HepG2 (cell line): ENCODE results near the gene COG5. TPM values are rescaled to one million over a fixed set of nuclear protein-coding genes. Genes with fewer than 3 reads are reported as not detected.

ENCODE experiments used
- ATRX ChIP-seq: sonication (generic); formaldehyde crosslinking; IDR thresholded peaks from 2 replicates; pipeline ENCODE4 v1.4.0; 2020; ENCODE audit warnings: missing genetic modification reagents, borderline replicate concordance
- CBX5 ChIP-seq: sonication (generic); formaldehyde crosslinking; IDR thresholded peaks from 2 replicates; pipeline ENCODE4 v1.4.0; 2020; ENCODE audit warnings: missing genetic modification reagents, borderline replicate concordance
- FIP1L1 ChIP-seq: fragments of 200-400 bp; formaldehyde crosslinking; IDR thresholded peaks from 2 replicates; pipeline ENCODE4 v1.6.1; 2018; ENCODE audit warnings: low read depth, mild to moderate bottlenecking, low read length, moderate library complexity, borderline replicate concordance; ENCODE audit not compliant: insufficient read depth
- HIC2 ChIP-seq: sonication (generic); formaldehyde crosslinking; IDR thresholded peaks from 2 replicates; pipeline ENCODE4 v1.9.0; 2022; ENCODE audit warnings: low read depth, missing genetic modification reagents
- HMGA1 ChIP-seq: sonication (generic); formaldehyde crosslinking; conservative IDR thresholded peaks from 2 replicates; pipeline ENCODE4 v1.4.0; 2020; ENCODE audit warnings: missing genetic modification reagents
- HNRNPH1 ChIP-seq: fragments of 200-400 bp; formaldehyde crosslinking; optimal IDR thresholded peaks from 2 replicates; pipeline ENCODE3; 2017; ENCODE audit warnings: mild to moderate bottlenecking, low read depth, low read length
- NFKB2 ChIP-seq: sonication (generic); formaldehyde crosslinking; IDR thresholded peaks from 2 replicates; pipeline ENCODE4 v1.4.0; 2020; ENCODE audit warnings: missing genetic modification reagents, borderline replicate concordance
- NRL ChIP-seq: sonication (generic); formaldehyde crosslinking; IDR thresholded peaks from 2 replicates; pipeline ENCODE4 v1.5.0; 2020; ENCODE audit warnings: missing genetic modification reagents, mild to moderate bottlenecking, moderate library complexity, borderline replicate concordance
- PHF21A ChIP-seq: sonication (generic); formaldehyde crosslinking; IDR thresholded peaks from 2 replicates; pipeline ENCODE4 v1.5.0; 2020; ENCODE audit warnings: mild to moderate bottlenecking, missing genetic modification reagents
- SP1 ChIP-seq, 2 experiments: fragments of 450-650 bp in 1 of 2; sonication (generic) in 1 of 2; formaldehyde crosslinking in 1 of 2; IDR thresholded peaks; 2 replicates each; pipeline versions ENCODE4 v1.4.0 to v1.6.1; 2016 to 2020; ENCODE audit warnings: missing genetic modification reagents in 1 of 2
- SP5 ChIP-seq: IDR thresholded peaks from 2 replicates; pipeline ENCODE4 v1.6.1; 2016; ENCODE audit warnings: low read depth, borderline replicate concordance
- ZNF121 ChIP-seq: sonication (generic); formaldehyde crosslinking; IDR thresholded peaks from 2 replicates; pipeline ENCODE4 v1.5.0; 2020; ENCODE audit warnings: mild to moderate bottlenecking, missing genetic modification reagents
- ZNF143 ChIP-seq: sonication (generic); formaldehyde crosslinking; IDR thresholded peaks from 2 replicates; pipeline ENCODE4 v1.4.0; 2020; ENCODE audit warnings: missing genetic modification reagents
- ZNF367 ChIP-seq: sonication (generic); formaldehyde crosslinking; IDR thresholded peaks from 2 replicates; pipeline ENCODE4 v1.4.0; 2020; ENCODE audit warnings: missing genetic modification reagents, borderline replicate concordance
- ZNF550 ChIP-seq: sonication (generic); formaldehyde crosslinking; IDR thresholded peaks from 2 replicates; pipeline ENCODE4 v1.4.0; 2020; ENCODE audit warnings: mild to moderate bottlenecking, missing genetic modification reagents, borderline replicate concordance
- polyA plus RNA-seq, 8 experiments: library from polyadenylated mRNA; depleted of rRNA in 3 of 8; stranded (reverse) in 7 of 8; unstranded in 1 of 8; fragments of >200 nt; fragmentation: Illumina TruSeq in 4 of 8; extraction: Trizol in 4 of 8; gene quantifications; 2 replicates each; pipeline versions ENCODE4 v1.2.1 to v1.2.3, GENCODE V29; 2011 to 2016; ENCODE audit warnings: low read depth in 4 of 8, missing spikeins in 1 of 8, mixed read lengths in 1 of 8; ENCODE audit not compliant: insufficient read depth in 1 of 8
- total RNA-seq, 5 experiments: library from RNA; depleted of rRNA; stranded (reverse); fragments of >200 nt; fragmentation: Illumina TruSeq; extraction: Trizol; gene quantifications; 2 replicates each; pipeline ENCODE4 v1.2.3, GENCODE V29; 2016; ENCODE audit warnings: low read depth in 1 of 5
- TF ChIP-seq, protein P1 (sequence below): sonication (generic); formaldehyde crosslinking; IDR thresholded peaks from 2 replicates; pipeline ENCODE4 v1.4.0; 2020; ENCODE audit warnings: missing genetic modification reagents
- TF ChIP-seq, protein P2 (sequence below): IDR thresholded peaks from 2 replicates; pipeline ENCODE4 v1.6.1; 2016; ENCODE audit warnings: missing genetic modification reagents, missing compliant biosample characterization
- TF ChIP-seq, protein P3 (sequence below): sonication (generic); formaldehyde crosslinking; IDR thresholded peaks from 2 replicates; pipeline ENCODE4 v1.4.0; 2020; ENCODE audit warnings: missing genetic modification reagents
- TF ChIP-seq, protein P4 (sequence below): sonication (generic); formaldehyde crosslinking; IDR thresholded peaks from 2 replicates; pipeline ENCODE4 v1.4.0; 2020; ENCODE audit warnings: missing genetic modification reagents; ENCODE audit errors: not compliant biosample characterization

The COG5 gene
- total and polyA plus RNA-seq, 2 of the 13 experiments (the other 11 are each of a cell fraction or from before 2014, with no cell fraction given) = 20.4 to 31.3 TPM

DNA sequence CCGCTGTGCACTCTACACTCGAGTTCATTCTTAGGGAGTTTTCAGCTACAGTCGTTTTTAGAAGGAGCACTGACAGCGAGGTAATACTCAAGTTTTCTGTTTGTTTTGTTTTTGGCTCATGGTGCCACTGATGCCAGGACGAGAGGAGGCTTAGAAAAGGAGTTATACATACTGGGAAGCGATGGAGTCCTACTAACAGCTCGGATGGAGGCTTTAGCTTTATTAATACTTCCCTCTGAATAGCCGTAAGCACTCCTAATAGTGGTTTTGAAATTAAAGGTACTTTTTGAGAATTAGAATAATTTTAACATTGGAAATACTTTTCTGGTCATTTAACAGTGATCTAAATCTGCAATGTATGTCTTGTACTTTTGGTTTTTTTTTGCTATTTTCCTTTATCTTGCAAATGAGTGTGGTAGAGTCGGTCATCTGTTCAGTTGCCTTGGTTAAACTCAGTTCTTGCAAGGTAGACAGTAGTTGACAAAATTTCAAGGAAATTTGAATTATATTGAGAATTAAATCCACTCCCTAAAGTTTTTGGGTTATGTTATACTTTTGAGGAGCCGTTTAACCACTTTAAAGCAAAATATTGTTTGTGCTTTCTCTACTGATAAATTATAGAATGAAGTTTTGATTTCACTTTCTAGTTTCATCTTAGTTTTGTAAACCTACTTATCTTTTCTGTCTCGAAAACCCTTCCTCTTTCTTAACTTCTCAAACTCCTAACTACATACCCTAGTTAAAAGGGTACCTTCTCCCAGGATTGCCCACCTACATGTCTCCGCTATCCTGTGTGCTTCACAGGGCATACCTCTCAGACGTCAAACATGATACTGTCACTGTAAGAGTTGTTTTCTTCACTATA, 393.4 kb downstream of the COG5 start (continued):
- TF ChIP-seq NRL (CRISPR knock-in tag) (no peak), FIP1L1 (no peak), HMGA1 (CRISPR knock-in tag) (no peak), ZNF121 (CRISPR knock-in tag) (no peak), HNRNPH1 (no peak), ZNF550 (CRISPR knock-in tag) (no peak), CBX5 (CRISPR knock-in tag) (no peak), ATRX (CRISPR knock-in tag) (no peak), SP1 (IDR thresholded peaks at IDR 0.05) (no peak), SP1 (CRISPR knock-in tag; IDR thresholded peaks at IDR 0.05) (no peak), NFKB2 (CRISPR knock-in tag) (0 out of 2 replicates have a peak, but pooled peaks have one; percentile 1), PHF21A (no peak), ZNF143 (CRISPR knock-in tag) (0 out of 2 replicates have a peak, but pooled peaks have one; percentile 1), SP5 (CRISPR knock-in tag) (no peak), ZNF367 (CRISPR knock-in tag) (0 out of 2 replicates have a peak, but pooled peaks have one; percentile 6), HIC2 (CRISPR knock-in tag) (no peak)
- TF ChIP-seq, protein P1, sequence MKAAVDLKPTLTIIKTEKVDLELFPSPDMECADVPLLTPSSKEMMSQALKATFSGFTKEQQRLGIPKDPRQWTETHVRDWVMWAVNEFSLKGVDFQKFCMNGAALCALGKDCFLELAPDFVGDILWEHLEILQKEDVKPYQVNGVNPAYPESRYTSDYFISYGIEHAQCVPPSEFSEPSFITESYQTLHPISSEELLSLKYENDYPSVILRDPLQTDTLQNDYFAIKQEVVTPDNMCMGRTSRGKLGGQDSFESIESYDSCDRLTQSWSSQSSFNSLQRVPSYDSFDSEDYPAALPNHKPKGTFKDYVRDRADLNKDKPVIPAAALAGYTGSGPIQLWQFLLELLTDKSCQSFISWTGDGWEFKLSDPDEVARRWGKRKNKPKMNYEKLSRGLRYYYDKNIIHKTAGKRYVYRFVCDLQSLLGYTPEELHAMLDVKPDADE = no peak
- TF ChIP-seq, protein P2, sequence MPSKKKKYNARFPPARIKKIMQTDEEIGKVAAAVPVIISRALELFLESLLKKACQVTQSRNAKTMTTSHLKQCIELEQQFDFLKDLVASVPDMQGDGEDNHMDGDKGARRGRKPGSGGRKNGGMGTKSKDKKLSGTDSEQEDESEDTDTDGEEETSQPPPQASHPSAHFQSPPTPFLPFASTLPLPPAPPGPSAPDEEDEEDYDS (CRISPR knock-in tag) = no peak
- TF ChIP-seq, protein P3, sequence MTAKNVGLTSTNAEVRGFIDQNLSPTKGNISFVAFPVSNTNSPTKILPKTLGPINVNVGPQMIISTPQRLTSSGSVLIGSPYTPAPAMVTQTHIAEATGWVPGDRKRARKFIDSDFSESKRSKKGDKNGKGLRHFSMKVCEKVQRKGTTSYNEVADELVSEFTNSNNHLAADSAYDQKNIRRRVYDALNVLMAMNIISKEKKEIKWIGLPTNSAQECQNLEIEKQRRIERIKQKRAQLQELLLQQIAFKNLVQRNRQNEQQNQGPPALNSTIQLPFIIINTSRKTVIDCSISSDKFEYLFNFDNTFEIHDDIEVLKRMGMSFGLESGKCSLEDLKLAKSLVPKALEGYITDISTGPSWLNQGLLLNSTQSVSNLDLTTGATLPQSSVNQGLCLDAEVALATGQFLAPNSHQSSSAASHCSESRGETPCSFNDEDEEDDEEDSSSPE (CRISPR knock-in tag) = 0 out of 2 replicates have a peak, but pooled peaks have one; percentile 0
- TF ChIP-seq, protein P4, sequence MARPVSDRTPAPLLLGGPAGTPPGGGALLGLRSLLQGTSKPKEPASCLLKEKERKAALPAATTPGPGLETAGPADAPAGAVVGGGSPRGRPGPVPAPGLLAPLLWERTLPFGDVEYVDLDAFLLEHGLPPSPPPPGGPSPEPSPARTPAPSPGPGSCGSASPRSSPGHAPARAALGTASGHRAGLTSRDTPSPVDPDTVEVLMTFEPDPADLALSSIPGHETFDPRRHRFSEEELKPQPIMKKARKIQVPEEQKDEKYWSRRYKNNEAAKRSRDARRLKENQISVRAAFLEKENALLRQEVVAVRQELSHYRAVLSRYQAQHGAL (CRISPR knock-in tag) = peak; percentile 2
